Measurements from ENCODE around the gene KCNMA1.

The KCNMA1 gene

GRCh38 chr10:77448226-77448625, 189.4 kb downstream of the KCNMA1 start:
- DNase-seq (ENCODE audit: low read depth in 2 of 2): no peak

GRCh38 chr10:77446700-77447099, 190.9 kb downstream of the KCNMA1 start:
- no peak for DNase-seq (ENCODE audit: low read depth in 2 of 2)

GRCh38 chr10:77445547-77445946, 192.1 kb downstream of the KCNMA1 start:
- DNase-seq (ENCODE audit: low read depth in 2 of 2): no peak

GRCh38 chr10:77444041-77444440, 193.6 kb downstream of the KCNMA1 start:
- DNase-seq (ENCODE audit: low read depth in 2 of 2): no peak

GRCh38 chr10:77442699-77443189, 194.9 kb downstream of the KCNMA1 start:
- DNase-seq (ENCODE audit: low read depth in 2 of 2): no peak

- DNase-seq (ENCODE audit: low read depth in 2 of 2): no peak
Observed at GRCh38 chr10:77441353-77442166, 196.0 kb downstream of the KCNMA1 start.

- DNase-seq (ENCODE audit: low read depth in 2 of 2): no peak
Observed at GRCh38 chr10:77436257-77436975, 201.2 kb downstream of the KCNMA1 start.

GRCh38 chr10:77433546-77433945, 204.1 kb downstream of the KCNMA1 start:
- no peak for DNase-seq (ENCODE audit: low read depth in 2 of 2)

- DNase-seq (ENCODE audit: low read depth in 2 of 2): no peak
Observed at GRCh38 chr10:77431980-77432797, 205.4 kb downstream of the KCNMA1 start.

GRCh38 chr10:77431209-77431611, 206.4 kb downstream of the KCNMA1 start:
- DNase-seq (ENCODE audit: low read depth in 2 of 2): no peak

GRCh38 chr10:77430530-77430929, 207.1 kb downstream of the KCNMA1 start:
- DNase-seq (ENCODE audit: low read depth in 2 of 2): no peak

- no peak for DNase-seq (ENCODE audit: low read depth in 2 of 2)
Observed at GRCh38 chr10:77428691-77429395, 208.8 kb downstream of the KCNMA1 start.

GRCh38 chr10:77424257-77424656, 213.4 kb downstream of the KCNMA1 start:
- DNase-seq (ENCODE audit: low read depth in 2 of 2): no peak

GRCh38 chr10:77422491-77423338, 214.9 kb downstream of the KCNMA1 start:
- DNase-seq (ENCODE audit: low read depth in 2 of 2): no peak

- no peak for DNase-seq (ENCODE audit: low read depth in 2 of 2)
Observed at GRCh38 chr10:77421591-77421990, 216.0 kb downstream of the KCNMA1 start.

GRCh38 chr10:77420947-77421523, 216.6 kb downstream of the KCNMA1 start:
- no peak for DNase-seq (ENCODE audit: low read depth in 2 of 2)

GRCh38 chr10:77419979-77420378, 217.6 kb downstream of the KCNMA1 start:
- no peak for DNase-seq (ENCODE audit: low read depth in 2 of 2)

GRCh38 chr10:77419056-77419455, 218.6 kb downstream of the KCNMA1 start:
- DNase-seq (ENCODE audit: low read depth in 2 of 2): no peak

- DNase-seq (ENCODE audit: low read depth in 2 of 2): no peak
Observed at GRCh38 chr10:77417806-77418640, 219.6 kb downstream of the KCNMA1 start.

Measured in stimulated activated CD4-positive, alpha-beta T cell treated with anti-CD3 and anti-CD28 coated beads, Interleukin-1b, Interleukin-23, amount 100 ng/mL, for 1 hour (primary cell).